A549 (cell line): Measurements from ENCODE around the gene SEMA5B.

Source experiments
- CTCF ChIP-seq: fragments of >200 bp; sonication (Bioruptor Twin); formaldehyde crosslinking; IDR thresholded peaks from 3 replicates; pipeline ENCODE4 v1.5.1; 2016
- EP300 ChIP-seq, 2 experiments: fragments of >200 bp; sonication (Bioruptor Twin); formaldehyde crosslinking; IDR thresholded peaks; 2 replicates in 1 of 2; 3 replicates in 1 of 2; pipeline ENCODE4 v1.6.1; 2016 to 2017
- MAX ChIP-seq: IDR thresholded peaks from 2 replicates; pipeline ENCODE4 v1.6.1; 2012
- MAZ ChIP-seq: fragments of 150-350 bp; IDR thresholded peaks from 2 replicates; pipeline ENCODE4 v1.6.1; 2014; ENCODE audit warnings: antibody characterized with exemption, low read depth, low read length, borderline replicate concordance
- NR3C1 ChIP-seq: fragments of >200 bp; sonication (Bioruptor Twin); formaldehyde crosslinking; IDR thresholded peaks from 3 replicates; pipeline ENCODE4 v1.6.1; 2017
- POLR2A ChIP-seq: IDR thresholded peaks from 2 replicates; pipeline ENCODE4 v1.6.1; 2012; ENCODE audit warnings: mild to moderate bottlenecking, low read length
- REST ChIP-seq: fragments of 200-600 bp; sonication (generic); IDR thresholded peaks from 2 replicates; pipeline ENCODE4 v1.6.1; 2016; ENCODE audit warnings: antibody characterized with exemption, mild to moderate bottlenecking, moderate library complexity
- USF2 ChIP-seq: fragments of 450-650 bp; IDR thresholded peaks from 2 replicates; pipeline ENCODE4 v1.6.1; 2014; ENCODE audit warnings: antibody characterized with exemption
- ZSCAN20 ChIP-seq: fragments of 250-450 bp; sonication (Bioruptor Pico); IDR thresholded peaks from 2 replicates; pipeline ENCODE4 v1.8.0; 2022; ENCODE audit warnings: mild to moderate bottlenecking, moderate library complexity

GRCh38 chr3:122972141-122972540, 55.4 kb downstream of the SEMA5B start:
- TF ChIP-seq REST (no peak), MAZ (no peak), POLR2A (no peak), ZSCAN20 (no peak), CTCF (no peak), EP300 (IDR thresholded peaks at IDR 0.05) (no peak), NR3C1 (no peak), MAX (no peak), USF2 (no peak)
